ENCODE measurements around the gene CDCA3. TPM values are rescaled to one million over a fixed set of nuclear protein-coding genes. Genes with fewer than 3 reads are reported as not detected.
"Not testable (repeated sequence)": the region's sequence is repeated elsewhere in the genome, so short reads cannot be mapped to it uniquely, and the experiment has no call there.

Gene CDCA3
- total RNA-seq, 2 experiments from 2014 or later = 151 to 222 TPM

DNA sequence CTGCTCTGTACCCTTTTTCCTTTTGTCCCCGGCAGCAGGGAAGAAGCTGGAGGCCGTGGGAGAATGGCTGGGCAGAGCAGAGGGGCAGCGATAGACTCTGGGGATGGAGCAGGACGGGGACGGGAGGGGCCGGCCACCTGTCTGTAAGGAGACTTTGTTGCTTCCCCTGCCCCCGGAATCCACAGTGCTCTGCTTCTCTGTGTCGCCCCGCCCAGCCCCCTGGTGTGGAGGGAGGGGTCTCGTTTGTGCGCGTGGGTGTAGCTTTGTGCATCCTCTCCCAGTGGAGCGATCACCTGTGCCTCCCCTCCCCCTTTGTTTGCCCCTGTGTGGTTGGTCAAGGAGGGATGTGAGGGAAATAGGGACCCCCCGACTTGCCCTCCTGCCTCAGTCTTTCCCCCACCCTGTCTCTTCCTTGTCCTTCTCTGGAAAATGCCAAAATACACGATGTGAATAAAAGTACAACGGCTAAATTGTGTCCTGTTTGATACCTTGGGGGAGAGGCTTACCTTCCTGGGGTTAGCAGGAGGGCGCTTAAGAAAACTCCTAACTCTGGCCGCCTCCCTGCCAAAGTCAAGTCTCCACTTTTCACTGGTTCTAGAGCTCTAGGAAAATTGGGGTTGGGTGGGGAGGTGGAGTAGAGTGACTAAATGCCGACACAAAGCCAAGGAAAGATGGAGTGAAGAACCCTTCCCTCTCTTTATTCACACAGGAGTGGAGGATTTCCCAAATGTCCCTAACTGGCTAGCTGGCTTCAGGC lies 15.3 kb upstream of the CDCA3 start:
- peaks cover 41% of the 10 kb centered on the region for H3K4me1 ChIP-seq (ENCODE audit: insufficient read depth, low read length, poor library complexity, severe bottlenecking)
- H3K4me3 ChIP-seq (ENCODE audit: low read depth, low read length, poor library complexity, severe bottlenecking) = peak overlapping the region; percentile 93
- no TSS peak for BruUV-seq (replicated peaks)
- no peak overlapping the region for H3K27ac ChIP-seq (ENCODE audit: low read depth, low read length, poor library complexity, severe bottlenecking)
- DNase-seq (ENCODE audit: low spot score) = no peak
- ChIA-PET POLR2A (interaction anchor here (0.6 to 6.0 kb wide), 8 partner anchors 9 to 1483 kb away, joined by 3 to 60 read pairs (median 4); partner anchors contain the start of genes CDCA3, GNB3 and USP5), CTCF (ENCODE audit: unreplicated experiment) (interaction anchor here (0.5 to 2.0 kb wide), 4 partner anchors 14 to 142 kb away, joined by 3 to 7 read pairs (median 5); partner anchors contain the start of gene USP5)
- peaks cover 81% of the 10 kb centered on the region for H3K36me3 ChIP-seq (ENCODE audit: insufficient read depth, low read length)
- intact Hi-C loops (cut with micrococcal nuclease; ENCODE audit: unreplicated experiment) = loop anchor here (5.0 kb wide), 1 partner anchor 226 kb away; the partner anchor contains the start of gene C1R
- H2AFZ ChIP-seq (ENCODE audit: low read length) = no peak overlapping the region
- TF ChIP-seq, protein P1, sequence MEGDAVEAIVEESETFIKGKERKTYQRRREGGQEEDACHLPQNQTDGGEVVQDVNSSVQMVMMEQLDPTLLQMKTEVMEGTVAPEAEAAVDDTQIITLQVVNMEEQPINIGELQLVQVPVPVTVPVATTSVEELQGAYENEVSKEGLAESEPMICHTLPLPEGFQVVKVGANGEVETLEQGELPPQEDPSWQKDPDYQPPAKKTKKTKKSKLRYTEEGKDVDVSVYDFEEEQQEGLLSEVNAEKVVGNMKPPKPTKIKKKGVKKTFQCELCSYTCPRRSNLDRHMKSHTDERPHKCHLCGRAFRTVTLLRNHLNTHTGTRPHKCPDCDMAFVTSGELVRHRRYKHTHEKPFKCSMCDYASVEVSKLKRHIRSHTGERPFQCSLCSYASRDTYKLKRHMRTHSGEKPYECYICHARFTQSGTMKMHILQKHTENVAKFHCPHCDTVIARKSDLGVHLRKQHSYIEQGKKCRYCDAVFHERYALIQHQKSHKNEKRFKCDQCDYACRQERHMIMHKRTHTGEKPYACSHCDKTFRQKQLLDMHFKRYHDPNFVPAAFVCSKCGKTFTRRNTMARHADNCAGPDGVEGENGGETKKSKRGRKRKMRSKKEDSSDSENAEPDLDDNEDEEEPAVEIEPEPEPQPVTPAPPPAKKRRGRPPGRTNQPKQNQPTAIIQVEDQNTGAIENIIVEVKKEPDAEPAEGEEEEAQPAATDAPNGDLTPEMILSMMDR (conservative IDR thresholded peaks at IDR 0.05; ENCODE audit: low read length) = no peak
- no peak for TF ChIP-seq EZH2phosphoT487 (IDR thresholded peaks at IDR 0.05; ENCODE audit: borderline replicate concordance, low read depth, low read length)
- H4K20me1 ChIP-seq (ENCODE audit: insufficient read depth, low read length) = 0 out of 2 replicates have a peak, but pooled peaks cover 6% of the 10 kb centered on the region
- H3K4me2 ChIP-seq (ENCODE audit: low read length) = peak overlapping the region; percentile 100
- H3K9me2 ChIP-seq (ENCODE audit: insufficient read depth, low read length) = no peaks in the 10 kb centered on the region
- peaks cover 14% of the 10 kb centered on the region; the same call in 1 of the 2 replicates for H3K79me2 ChIP-seq (ENCODE audit: insufficient read depth, low read depth, low read length)
- no peaks in the 10 kb centered on the region for H3K9me3 ChIP-seq (ENCODE audit: low read length)

DNA sequence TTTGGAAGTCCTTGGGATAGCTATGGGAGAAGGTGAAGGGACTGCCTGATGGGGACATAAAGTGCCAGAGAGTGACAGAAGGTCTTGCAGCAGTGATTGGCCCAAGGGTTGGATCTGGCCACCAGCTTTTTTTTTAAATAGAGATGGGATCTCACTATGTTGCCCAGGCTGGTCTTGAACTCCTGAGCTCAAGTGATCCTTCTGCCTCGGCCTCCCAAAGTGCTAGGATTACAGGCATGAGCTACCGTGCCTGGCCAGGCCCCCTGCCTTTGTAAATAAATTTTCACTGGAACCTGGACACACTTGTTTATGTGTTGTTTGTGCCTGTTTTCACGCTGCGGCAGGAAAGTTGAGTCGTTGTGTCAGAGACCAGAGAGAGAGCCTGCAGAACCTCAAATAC lies 14.2 kb upstream of the CDCA3 start:
- Histone ChIP-seq H3K79me2 (ENCODE audit: insufficient read depth, low read depth, low read length) (peaks cover 14% of the 10 kb centered on the region; the same call in 1 of the 2 replicates), H3K36me3 (ENCODE audit: insufficient read depth, low read length) (peaks cover 81% of the 10 kb centered on the region), H3K4me1 (ENCODE audit: insufficient read depth, low read length, poor library complexity, severe bottlenecking) (peaks cover 31% of the 10 kb centered on the region)
- DNase-seq (ENCODE audit: low spot score); BruUV-seq (replicated peaks); H3K9me2 ChIP-seq (ENCODE audit: insufficient read depth, low read length); H4K20me1 ChIP-seq (ENCODE audit: insufficient read depth, low read length); H3K9me3 ChIP-seq (ENCODE audit: low read length); H3K27ac ChIP-seq (ENCODE audit: low read depth, low read length, poor library complexity, severe bottlenecking); H3K4me2 ChIP-seq (ENCODE audit: low read length); H2AFZ ChIP-seq (ENCODE audit: low read length); CTCF ChIA-PET (ENCODE audit: unreplicated experiment); H3K4me3 ChIP-seq (ENCODE audit: low read depth, low read length, poor library complexity, severe bottlenecking): not testable (repeated sequence)
- intact Hi-C loops (cut with micrococcal nuclease; ENCODE audit: unreplicated experiment) = loop anchor here (5.0 kb wide), 1 partner anchor 227 kb away; the partner anchor contains the start of gene C1R
- POLR2A ChIA-PET = interaction anchor here (1.1 to 6.0 kb wide), 3 partner anchors 13 to 112 kb away, joined by 3 to 60 read pairs (median 7); partner anchors contain the start of genes CDCA3, MLF2 and USP5

DNA sequence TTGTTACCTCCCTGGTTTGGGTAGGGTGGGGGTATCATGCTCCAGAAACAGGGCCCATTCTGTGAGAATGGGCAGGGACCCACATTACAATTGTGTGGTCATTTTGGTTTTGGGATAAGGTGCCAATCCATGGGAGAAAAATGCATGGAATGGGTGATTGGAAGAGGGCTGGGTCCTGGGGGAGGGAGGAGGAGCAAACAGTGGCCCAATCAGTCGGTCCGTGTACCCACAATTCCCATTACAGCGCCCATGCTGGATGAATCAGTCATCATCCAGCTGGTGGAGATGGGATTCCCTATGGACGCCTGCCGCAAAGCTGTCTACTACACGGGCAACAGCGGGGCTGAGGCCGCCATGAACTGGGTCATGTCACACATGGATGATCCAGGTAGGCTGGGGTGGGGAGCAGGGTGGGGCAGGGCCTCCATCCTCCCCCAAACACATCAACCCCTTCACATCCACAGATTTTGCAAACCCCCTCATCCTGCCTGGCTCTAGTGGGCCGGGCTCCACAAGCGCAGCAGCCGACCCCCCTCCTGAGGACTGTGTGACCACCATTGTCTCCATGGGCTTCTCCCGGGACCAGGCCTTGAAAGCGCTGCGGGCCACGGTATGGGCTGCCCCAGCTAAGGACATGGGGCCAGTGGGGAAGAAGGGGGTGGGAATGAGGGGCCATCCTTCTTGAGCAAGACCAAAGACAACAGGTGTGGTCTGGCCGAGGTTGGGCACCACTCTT lies 12.7 kb upstream of the CDCA3 start:
- no TSS peak for BruUV-seq (replicated peaks)
- POLR2A ChIA-PET = interaction anchor here (0.6 to 6.0 kb wide), 3 partner anchors 11 to 53 kb away, joined by 4 to 60 read pairs (median 7); partner anchors contain the start of genes CDCA3 and USP5
- CTCF ChIA-PET (ENCODE audit: unreplicated experiment) = no interaction called here

More for the DNA sequence above, 12.7 kb upstream of the CDCA3 start:
- Histone ChIP-seq H3K36me3 (ENCODE audit: insufficient read depth, low read length) (peaks cover 79% of the 10 kb centered on the region), H3K9me2 (ENCODE audit: insufficient read depth, low read length) (no peaks in the 10 kb centered on the region), H3K27ac (ENCODE audit: low read depth, low read length, poor library complexity, severe bottlenecking) (no peak overlapping the region), H3K4me2 (ENCODE audit: low read length) (no peak overlapping the region), H3K9me3 (ENCODE audit: low read length) (no peaks in the 10 kb centered on the region), H2AFZ (ENCODE audit: low read length) (no peak overlapping the region), H3K4me1 (ENCODE audit: insufficient read depth, low read length, poor library complexity, severe bottlenecking) (peaks cover 15% of the 10 kb centered on the region), H3K79me2 (ENCODE audit: insufficient read depth, low read depth, low read length) (peaks cover 9% of the 10 kb centered on the region; the same call in 1 of the 2 replicates), H4K20me1 (ENCODE audit: insufficient read depth, low read length) (0 out of 2 replicates have a peak, but pooled peaks cover under 1% of the 10 kb centered on the region), H3K4me3 (ENCODE audit: low read depth, low read length, poor library complexity, severe bottlenecking) (no peak overlapping the region)
- intact Hi-C loops (cut with micrococcal nuclease; ENCODE audit: unreplicated experiment) = no loop called here
- no peak for DNase-seq (ENCODE audit: low spot score)
- no peak for TF ChIP-seq EZH2phosphoT487 (IDR thresholded peaks at IDR 0.05; ENCODE audit: borderline replicate concordance, low read depth, low read length)
- TF ChIP-seq, protein P1 (conservative IDR thresholded peaks at IDR 0.05; ENCODE audit: low read length) = no peak

All from OCI-LY7 (cell line).